Stimulated activated CD4-positive, alpha-beta T cell treated with anti-CD3 and anti-CD28 coated beads, Interleukin-15, amount 100 ng/mL, for 48 hours (primary cell): ENCODE measurements around the gene SLC26A3.

Source experiments
- DNase-seq, 2 donors: peaks; one replicate each; pipeline ENCODE4 v3.0.0-alpha.2; 2020; ENCODE audit warnings: low read depth in 2 of 2

SLC26A3 gene

GRCh38 chr7:107816011-107816566, 13.1 kb upstream of the SLC26A3 start:
- DNase-seq, result no peak

DNA sequence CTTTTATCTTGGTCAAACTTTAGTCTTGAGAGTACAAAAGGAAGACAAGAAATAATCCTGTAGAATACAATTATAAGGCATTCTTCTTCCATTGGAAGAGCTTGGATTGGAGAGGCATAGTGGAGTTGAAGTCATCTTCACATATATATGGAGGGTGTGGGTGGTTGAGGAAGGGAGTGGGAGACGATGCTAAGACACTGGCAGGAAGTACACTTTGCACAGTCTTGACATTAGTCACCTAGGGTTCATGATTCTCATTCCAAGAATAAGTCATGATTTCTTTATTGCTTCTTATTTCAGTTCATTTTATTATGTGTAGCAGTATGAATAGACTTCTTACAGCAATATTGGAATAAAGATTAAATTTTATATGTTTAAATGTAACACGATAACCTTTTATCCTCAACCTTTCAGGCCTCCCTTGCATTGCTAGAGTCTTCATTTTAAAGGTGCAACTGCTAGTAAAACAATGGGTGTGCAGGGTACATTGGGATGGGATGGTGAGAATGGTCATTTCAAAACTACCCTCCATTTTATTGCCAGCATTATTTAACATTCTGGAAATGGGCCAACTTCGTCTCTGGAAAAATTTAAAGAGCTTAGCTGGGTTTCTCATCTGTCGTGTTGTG, 12.3 kb upstream of the SLC26A3 start:
- DNase-seq, result no peak

GRCh38 chr7:107813524-107813923, 10.5 kb upstream of the SLC26A3 start:
- DNase-seq, result peak; percentile 38 to 50

- no peak for DNase-seq
Measured at GRCh38 chr7:107811934-107812333, 8.9 kb upstream of the SLC26A3 start.

- no peak for DNase-seq
Measured at GRCh38 chr7:107810626-107811025, 7.6 kb upstream of the SLC26A3 start.

DNA sequence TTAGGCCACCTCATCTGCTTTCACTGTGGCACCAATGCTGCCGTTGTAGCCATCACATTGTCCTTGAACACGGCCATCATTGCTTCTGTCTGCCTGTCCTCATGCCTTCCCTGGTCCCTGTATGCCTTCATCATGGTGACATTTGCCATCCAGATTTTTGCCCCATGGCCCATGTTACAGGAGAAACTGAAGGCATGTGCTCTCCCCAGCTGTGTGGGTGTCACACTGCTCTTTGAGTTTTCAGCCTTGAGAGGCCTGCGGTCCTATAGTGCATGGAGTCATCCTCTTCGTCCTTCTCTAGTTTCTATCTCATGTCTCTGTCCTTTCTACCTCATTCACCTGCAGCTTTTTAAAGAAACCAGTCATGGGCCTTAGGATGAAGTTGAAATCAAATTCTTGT, 6.2 kb upstream of the SLC26A3 start:
- DNase-seq, result no peak

GRCh38 chr7:107799647-107800264, 3.3 kb downstream of the SLC26A3 start:
- DNase-seq, result no peak

DNA sequence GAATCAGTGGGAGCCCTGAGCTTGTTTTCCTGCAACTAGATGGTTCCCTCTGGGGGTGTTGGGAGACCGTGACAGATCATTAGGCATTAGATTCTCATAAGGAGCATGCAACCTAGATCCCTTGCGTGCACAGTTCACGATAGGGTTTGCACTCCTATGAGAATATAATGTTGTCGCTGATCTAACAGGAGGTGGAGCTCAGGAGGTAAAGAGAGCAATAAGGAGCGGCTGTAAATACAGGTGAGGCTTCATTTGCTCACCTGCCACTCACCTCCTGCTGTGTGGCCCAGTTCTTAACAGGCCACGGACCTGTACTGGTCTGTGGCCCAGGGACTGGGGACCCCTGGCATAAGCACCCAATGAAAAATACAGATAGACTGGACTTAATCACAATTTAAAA, 10.7 kb downstream of the SLC26A3 start:
- DNase-seq, result no peak

- no peak for DNase-seq
Measured at GRCh38 chr7:107789647-107790046, 13.4 kb downstream of the SLC26A3 start.

DNA sequence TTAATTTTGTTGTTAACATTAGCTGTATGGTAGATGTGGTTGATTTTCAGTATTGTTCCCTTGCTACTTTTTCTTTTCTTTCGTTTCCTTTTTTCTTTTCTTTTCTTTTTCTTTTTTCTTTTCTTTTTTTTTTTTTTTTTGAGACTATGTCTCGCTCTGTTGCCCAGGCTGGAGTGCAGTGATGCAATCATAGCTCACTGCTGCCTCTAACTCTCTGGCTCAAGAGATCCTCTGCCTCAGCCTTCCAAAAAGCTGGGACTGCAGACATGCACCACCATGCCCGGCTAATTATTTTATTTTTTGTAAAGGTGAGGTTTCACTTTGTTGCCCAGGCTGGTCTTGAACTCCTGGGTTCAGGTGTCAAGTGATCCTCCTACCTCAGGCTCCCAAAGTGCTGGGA, 14.4 kb downstream of the SLC26A3 start:
- DNase-seq, result no peak

DNA sequence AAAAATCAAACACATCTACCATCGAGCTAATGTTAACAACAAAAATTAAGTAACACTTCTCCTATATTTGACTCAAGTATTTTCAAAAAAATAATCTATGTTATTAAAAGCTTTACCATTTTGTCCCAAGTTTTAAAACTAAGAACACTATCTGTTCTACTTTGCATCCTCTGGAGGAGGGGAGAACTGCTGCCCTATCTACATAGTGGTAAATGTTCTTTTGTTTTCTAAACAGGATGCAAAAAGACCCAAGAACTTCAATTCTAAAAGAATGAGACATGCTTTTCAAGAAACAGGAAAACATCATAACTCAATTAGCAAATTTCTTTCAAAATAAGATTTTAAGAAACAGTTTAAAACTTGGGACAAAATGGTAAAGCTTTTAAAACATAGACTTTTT, 14.8 kb downstream of the SLC26A3 start:
- DNase-seq, result no peak

DNA sequence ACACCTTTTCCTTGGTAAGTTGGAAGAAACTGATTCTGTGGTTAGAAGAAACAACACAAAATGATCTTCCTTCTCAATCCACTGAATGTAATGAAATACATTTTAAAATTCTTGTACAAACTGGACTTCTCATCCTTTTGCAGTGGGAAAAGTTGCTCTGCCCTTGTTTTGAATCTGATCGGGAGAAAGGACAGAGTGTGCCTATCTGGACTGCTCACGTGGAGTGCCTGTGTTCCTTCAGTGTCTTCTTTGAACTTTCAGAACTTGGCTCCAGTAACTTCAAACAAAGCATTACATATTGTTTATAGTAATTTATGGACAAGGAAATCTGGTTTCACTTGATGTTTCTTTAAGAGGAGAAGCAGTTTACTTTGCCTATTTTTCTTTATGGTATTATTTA, 17.1 kb downstream of the SLC26A3 start:
- no peak for DNase-seq

- DNase-seq, result no peak
Measured at GRCh38 chr7:107785170-107785569, 17.9 kb downstream of the SLC26A3 start.

DNA sequence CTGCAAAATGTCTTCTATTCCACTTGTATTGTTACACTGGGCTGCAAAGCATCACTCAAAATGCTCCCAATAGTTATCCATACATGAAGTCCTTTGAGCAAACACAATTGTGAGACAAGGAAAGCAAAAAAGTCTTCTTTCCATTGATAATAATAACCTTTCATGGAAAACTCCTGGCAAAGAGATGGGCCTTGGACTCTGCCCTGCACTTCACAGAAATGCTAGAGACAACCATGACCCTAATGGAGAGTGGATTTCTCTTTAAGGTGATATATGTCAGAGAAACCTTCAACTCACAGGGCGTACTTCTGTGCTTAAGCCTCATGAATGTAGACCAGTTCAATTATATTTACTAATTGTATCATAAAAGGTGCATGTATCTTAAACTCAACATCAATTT, 19.4 kb downstream of the SLC26A3 start:
- DNase-seq, result no peak

DNA sequence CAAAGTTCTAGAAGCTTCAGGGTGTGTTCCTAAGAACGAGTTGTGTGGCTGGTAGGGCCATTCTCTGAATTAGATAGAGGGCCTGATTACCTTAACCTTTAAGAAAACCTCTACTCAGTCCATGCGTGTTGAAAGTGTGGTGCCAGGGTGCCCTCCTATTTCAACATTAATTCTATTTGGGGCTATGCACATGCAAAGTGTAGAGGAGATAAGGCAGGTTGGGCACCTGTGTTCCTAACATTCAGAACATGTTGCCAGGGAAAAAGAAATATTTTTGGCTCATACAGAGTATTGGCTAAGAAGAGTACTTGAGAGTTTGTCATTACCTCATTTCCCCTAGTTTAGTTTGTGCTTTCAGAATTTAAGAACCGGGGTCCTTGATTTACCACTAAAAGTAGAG, 20.6 kb downstream of the SLC26A3 start:
- DNase-seq, result no peak

- no peak for DNase-seq
Measured at GRCh38 chr7:107779647-107780099, 23.4 kb downstream of the SLC26A3 start.

GRCh38 chr7:107778283-107778682, 24.7 kb downstream of the SLC26A3 start:
- no peak for DNase-seq

- no peak for DNase-seq
Measured at GRCh38 chr7:107777702-107778101, 25.3 kb downstream of the SLC26A3 start.

DNA sequence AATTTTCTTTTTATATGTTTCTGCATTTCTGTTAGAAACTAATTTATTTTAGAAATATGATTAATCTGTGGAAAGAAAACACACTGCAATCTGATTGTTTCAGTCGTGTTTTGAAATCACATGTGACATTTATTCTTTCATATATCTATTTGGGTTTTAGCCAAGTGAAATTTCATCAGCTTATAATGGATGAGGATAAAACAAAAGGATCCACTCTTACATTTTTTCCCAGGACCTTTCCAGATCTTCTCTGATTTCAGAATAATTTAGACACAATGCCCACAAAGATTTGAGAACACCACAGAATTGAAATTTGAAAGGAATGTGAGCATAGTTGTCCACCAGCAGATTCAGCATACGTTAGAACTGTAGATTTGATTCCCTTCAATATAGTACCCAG, 30.0 kb downstream of the SLC26A3 start:
- DNase-seq, result no peak

GRCh38 chr7:107768263-107768662, 34.8 kb downstream of the SLC26A3 start:
- no peak for DNase-seq

- no peak for DNase-seq
Measured at GRCh38 chr7:107767391-107767790, 35.6 kb downstream of the SLC26A3 start.

DNA sequence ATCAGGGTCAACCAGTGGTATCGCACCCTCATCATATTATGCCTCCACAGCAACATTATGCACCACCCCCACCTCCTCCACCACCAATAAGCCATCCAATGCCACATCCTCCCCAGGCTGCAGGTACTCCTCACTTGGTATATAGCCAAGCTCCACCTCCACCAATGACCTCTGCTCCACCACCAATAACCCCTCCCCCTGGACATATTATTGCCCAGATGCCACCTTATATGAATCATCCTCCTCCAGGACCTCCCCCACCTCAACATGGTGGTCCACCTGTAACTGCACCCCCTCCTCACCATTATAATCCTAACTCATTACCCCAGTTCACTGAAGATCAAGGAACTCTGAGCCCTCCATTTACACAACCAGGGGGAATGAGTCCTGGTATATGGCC, 44.4 kb downstream of the SLC26A3 start:
- no peak for DNase-seq

DNA sequence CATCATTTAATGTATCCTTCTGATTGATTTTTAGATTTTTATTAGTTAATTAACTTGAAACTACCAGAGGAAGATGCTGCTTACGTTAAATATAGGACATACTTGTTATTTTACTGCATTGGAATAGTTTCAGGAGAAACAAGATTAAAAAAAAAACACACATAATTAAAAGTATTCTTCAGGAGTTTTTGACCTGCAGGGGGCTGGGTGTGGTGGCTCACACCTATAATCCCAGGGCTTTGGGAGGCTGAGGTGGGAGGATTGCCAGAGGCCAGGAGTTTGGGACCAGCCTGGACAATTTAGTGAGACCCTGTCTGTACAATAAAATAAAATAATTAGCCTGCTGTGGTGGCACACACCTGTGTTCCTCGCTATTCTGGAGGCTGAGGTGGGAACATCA, 48.4 kb downstream of the SLC26A3 start:
- DNase-seq, result no peak

- DNase-seq, result no peak
Measured at GRCh38 chr7:107751113-107751512, 51.9 kb downstream of the SLC26A3 start.
